OCI-LY7 (cell line): ENCODE measurements around the gene ADAMTSL3. TPM values are rescaled to one million over a fixed set of nuclear protein-coding genes. Genes with fewer than 3 reads are reported as not detected.

ENCODE experiments used
- BruUV-seq: library from RNA; stranded (reverse); fragments of 400-500 nt; replicated peaks from 2 replicates; lab custom pipeline; 2021; lab: Mats Ljungman, UMichigan
- CTCF ChIA-PET: fragments of 300-600 bp; sonication (Branson Sonifier 250); formaldehyde crosslinking; loops from one replicate; lab custom pipeline; 2022; ENCODE audit warnings: antibody characterized with exemption; ENCODE audit not compliant: unreplicated experiment; lab: Charles Lee
- POLR2A ChIA-PET: fragments of 300-600 bp; sonication (Branson Sonifier 250); formaldehyde crosslinking; loops from one replicate; lab custom pipeline; 2022; ENCODE audit warnings: antibody characterized with exemption; lab: Charles Lee
- DNase-seq: peaks from one replicate; pipeline ENCODE4 v3.0.0-alpha.2; 2015; ENCODE audit warnings: low spot score
- H2AFZ ChIP-seq: fragments of 200-600 bp; sonication (generic), shearing (Covaris generic); 2 replicates; pipeline ENCODE4 v1.6.1; 2014; ENCODE audit warnings: mild to moderate bottlenecking, antibody characterized with exemption, low read length, moderate library complexity
- H3K27ac ChIP-seq: fragments of 200-600 bp; sonication (generic); 2 replicates; pipeline ENCODE4 v1.5.1; 2014; ENCODE audit warnings: mixed run types, low read depth, mild to moderate bottlenecking, moderate library complexity, low read length, inconsistent platforms; ENCODE audit not compliant: poor library complexity, severe bottlenecking
- H3K36me3 ChIP-seq: fragments of 200-600 bp; sonication (generic); 2 replicates; pipeline ENCODE4 v1.6.1; 2014; ENCODE audit warnings: mild to moderate bottlenecking, antibody characterized with exemption, low read length, moderate library complexity, mixed read lengths; ENCODE audit not compliant: insufficient read depth
- H3K4me1 ChIP-seq: fragments of 200-600 bp; sonication (generic); 2 replicates; pipeline ENCODE4 v1.5.1; 2014; ENCODE audit warnings: mild to moderate bottlenecking, low read length; ENCODE audit not compliant: insufficient read depth, poor library complexity, severe bottlenecking
- H3K4me2 ChIP-seq: fragments of 200-600 bp; sonication (generic); 2 replicates; pipeline ENCODE4 v1.6.1; 2014; ENCODE audit warnings: mild to moderate bottlenecking, low read length
- H3K4me3 ChIP-seq: fragments of 200-600 bp; sonication (generic); 2 replicates; pipeline ENCODE4 v1.5.1; 2014; ENCODE audit warnings: mild to moderate bottlenecking, low read depth, low read length; ENCODE audit not compliant: poor library complexity, severe bottlenecking
- H3K79me2 ChIP-seq: fragments of 200-600 bp; sonication (generic); 2 replicates; pipeline ENCODE4 v1.6.1; 2016; ENCODE audit warnings: low read depth, mild to moderate bottlenecking, low read length, moderate library complexity, mixed read lengths; ENCODE audit not compliant: insufficient read depth
- H3K9me2 ChIP-seq: fragments of 200-600 bp; sonication (generic); 2 replicates; pipeline ENCODE4 v1.6.1; 2016; ENCODE audit warnings: mild to moderate bottlenecking, low read length, mixed read lengths; ENCODE audit not compliant: insufficient read depth
- H3K9me3 ChIP-seq: fragments of 200-600 bp; sonication (generic); 2 replicates; pipeline ENCODE4 v1.6.1; 2014; ENCODE audit warnings: mild to moderate bottlenecking, mixed run types, low read length, mixed read lengths
- H4K20me1 ChIP-seq: fragments of 200-600 bp; sonication (generic); 2 replicates; pipeline ENCODE4 v1.6.1; 2014; ENCODE audit warnings: mild to moderate bottlenecking, antibody characterized with exemption, low read length, moderate library complexity, mixed read lengths; ENCODE audit not compliant: insufficient read depth
- EZH2phosphoT487 ChIP-seq: fragments of 200-600 bp; sonication (generic); IDR thresholded peaks from 2 replicates; pipeline ENCODE4 v1.6.1; 2018; ENCODE audit warnings: low read depth, borderline replicate concordance, mild to moderate bottlenecking, mixed run types, antibody characterized with exemption, low read length, moderate library complexity, mixed read lengths
- intact Hi-C: fragments of 100-400 bp; cut with micrococcal nuclease; formaldehyde crosslinking; loops from one replicate; pipeline ENCODE4 v1.10.0; 2022; ENCODE audit not compliant: unreplicated experiment
- total RNA-seq, 2 experiments: library from RNA; depleted of rRNA in 1 of 2; stranded (reverse); fragments of >200 nt in 1 of 2; shearing (Covaris generic) in 1 of 2; gene quantifications; 2 replicates each; pipeline ENCODE4 v1.2.3, GENCODE V29; 2014 to 2022
- TF ChIP-seq, protein P1 (sequence below): fragments of 200-600 bp; sonication (generic); conservative IDR thresholded peaks from 2 replicates; pipeline ENCODE4 v1.5.1; 2014; ENCODE audit warnings: mild to moderate bottlenecking, antibody characterized with exemption, low read length, moderate library complexity, mixed read lengths

ADAMTSL3 gene
- total RNA-seq, 2 experiments from 2014 or later, result not detected

DNA sequence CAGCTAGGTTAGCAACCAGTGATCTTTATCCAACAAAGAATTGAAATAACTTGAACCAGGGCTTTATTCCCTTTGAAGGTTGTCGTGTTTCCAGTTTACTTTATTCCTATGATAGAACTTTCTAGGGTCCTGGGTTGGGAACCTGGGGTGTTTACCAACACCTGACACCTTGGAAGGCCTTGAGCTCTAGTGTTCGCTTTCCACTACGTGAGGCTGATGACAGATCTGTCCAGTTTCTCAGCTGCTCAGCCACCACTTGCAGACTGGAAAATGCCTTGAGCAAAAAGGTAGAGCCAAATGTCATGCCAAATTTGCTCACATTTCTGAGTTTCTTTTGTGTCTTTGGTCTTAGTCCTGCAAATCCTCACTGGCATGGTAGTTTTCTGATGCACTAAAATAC lies 227.2 kb downstream of the ADAMTSL3 start:
- H3K4me3 ChIP-seq, result no peak overlapping the region
- no peaks in the 10 kb centered on the region for H3K79me2 ChIP-seq
- POLR2A ChIA-PET, result no interaction called here
- CTCF ChIA-PET, result no interaction called here
- no TSS peak for BruUV-seq
- H3K9me3 ChIP-seq, result no peaks in the 10 kb centered on the region
- intact Hi-C loops, result no loop called here
- TF ChIP-seq EZH2phosphoT487, result no peak
- TF ChIP-seq, protein P1, sequence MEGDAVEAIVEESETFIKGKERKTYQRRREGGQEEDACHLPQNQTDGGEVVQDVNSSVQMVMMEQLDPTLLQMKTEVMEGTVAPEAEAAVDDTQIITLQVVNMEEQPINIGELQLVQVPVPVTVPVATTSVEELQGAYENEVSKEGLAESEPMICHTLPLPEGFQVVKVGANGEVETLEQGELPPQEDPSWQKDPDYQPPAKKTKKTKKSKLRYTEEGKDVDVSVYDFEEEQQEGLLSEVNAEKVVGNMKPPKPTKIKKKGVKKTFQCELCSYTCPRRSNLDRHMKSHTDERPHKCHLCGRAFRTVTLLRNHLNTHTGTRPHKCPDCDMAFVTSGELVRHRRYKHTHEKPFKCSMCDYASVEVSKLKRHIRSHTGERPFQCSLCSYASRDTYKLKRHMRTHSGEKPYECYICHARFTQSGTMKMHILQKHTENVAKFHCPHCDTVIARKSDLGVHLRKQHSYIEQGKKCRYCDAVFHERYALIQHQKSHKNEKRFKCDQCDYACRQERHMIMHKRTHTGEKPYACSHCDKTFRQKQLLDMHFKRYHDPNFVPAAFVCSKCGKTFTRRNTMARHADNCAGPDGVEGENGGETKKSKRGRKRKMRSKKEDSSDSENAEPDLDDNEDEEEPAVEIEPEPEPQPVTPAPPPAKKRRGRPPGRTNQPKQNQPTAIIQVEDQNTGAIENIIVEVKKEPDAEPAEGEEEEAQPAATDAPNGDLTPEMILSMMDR, result no peak
- no peak overlapping the region for H3K4me2 ChIP-seq
- H3K27ac ChIP-seq, result no peak overlapping the region
- no peaks in the 10 kb centered on the region for H3K4me1 ChIP-seq
- H3K36me3 ChIP-seq, result no peaks in the 10 kb centered on the region
- H4K20me1 ChIP-seq, result no peaks in the 10 kb centered on the region
- H2AFZ ChIP-seq, result no peak overlapping the region
- H3K9me2 ChIP-seq, result no peaks in the 10 kb centered on the region
- no peak for DNase-seq

DNA sequence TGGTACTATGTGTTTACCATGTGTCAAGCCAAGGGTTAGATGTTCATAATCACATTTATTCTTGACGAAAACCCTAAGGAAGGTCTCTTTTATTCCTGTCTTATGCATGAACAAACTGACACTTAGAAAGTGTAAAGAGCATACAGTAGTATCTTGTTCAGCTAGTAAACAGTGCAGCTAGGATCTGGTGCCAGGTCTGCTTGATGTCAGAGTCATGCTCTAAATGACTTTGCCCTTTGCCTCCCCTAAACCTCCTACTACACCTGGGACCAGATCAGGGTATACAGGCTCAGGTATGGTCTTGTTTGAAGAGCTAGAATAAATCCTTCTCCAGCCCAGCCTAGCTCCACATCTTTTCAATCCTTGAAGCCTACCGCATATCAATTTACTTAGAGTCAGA lies 232.4 kb downstream of the ADAMTSL3 start:
- POLR2A ChIA-PET, result interaction anchor here (0.5 kb wide), 1 partner anchor 235 kb away, joined by 3 read pairs; no protein-coding TSS in a partner anchor

DNA sequence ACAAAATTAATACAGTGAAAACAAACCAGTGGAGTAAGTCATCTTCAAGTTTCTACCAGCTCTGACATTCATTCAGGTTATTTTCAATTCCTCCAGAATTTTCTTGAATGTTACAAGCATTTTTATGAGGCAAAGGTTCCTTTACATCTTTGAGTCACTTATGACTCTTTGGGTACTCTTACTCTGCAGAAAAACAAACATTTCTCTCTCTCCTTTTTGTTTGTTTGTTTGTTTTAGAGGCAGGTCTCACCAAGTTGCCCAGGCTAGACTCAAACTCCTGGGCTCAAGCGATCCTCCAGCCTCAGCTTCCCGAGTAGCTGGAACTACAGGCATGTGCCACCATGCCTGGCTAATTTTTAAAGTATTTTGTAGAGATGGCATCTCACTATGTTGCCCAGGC lies 233.5 kb downstream of the ADAMTSL3 start:
- BruUV-seq, result no TSS peak
- H3K9me2 ChIP-seq, result no peaks in the 10 kb centered on the region
- H3K27ac ChIP-seq, result no peak overlapping the region
- H2AFZ ChIP-seq, result no peak overlapping the region
- CTCF ChIA-PET, result no interaction called here
- no peak overlapping the region for H3K4me2 ChIP-seq
- H3K4me3 ChIP-seq, result no peak overlapping the region
- H3K4me1 ChIP-seq, result no peaks in the 10 kb centered on the region
- no peaks in the 10 kb centered on the region for H4K20me1 ChIP-seq
- H3K9me3 ChIP-seq, result no peaks in the 10 kb centered on the region
- no peak for DNase-seq
- POLR2A ChIA-PET, result interaction anchor here (0.7 kb wide), 1 partner anchor 180 kb away, joined by 4 read pairs; no protein-coding TSS in a partner anchor
- intact Hi-C loops, result no loop called here
- no peaks in the 10 kb centered on the region for H3K79me2 ChIP-seq
- H3K36me3 ChIP-seq, result no peaks in the 10 kb centered on the region
- no peak for TF ChIP-seq EZH2phosphoT487
- TF ChIP-seq, protein P1, result no peak

More for the DNA sequence above, 232.4 kb downstream of the ADAMTSL3 start:
- no peaks in the 10 kb centered on the region for H3K9me3 ChIP-seq
- H2AFZ ChIP-seq, result no peak overlapping the region
- no peaks in the 10 kb centered on the region for H3K36me3 ChIP-seq
- CTCF ChIA-PET, result no interaction called here
- H3K79me2 ChIP-seq, result no peaks in the 10 kb centered on the region
- no peaks in the 10 kb centered on the region for H3K4me1 ChIP-seq
- H3K4me2 ChIP-seq, result no peak overlapping the region
- no peaks in the 10 kb centered on the region for H4K20me1 ChIP-seq
- no TSS peak for BruUV-seq
- DNase-seq, result no peak
- H3K9me2 ChIP-seq, result no peaks in the 10 kb centered on the region
- H3K4me3 ChIP-seq, result no peak overlapping the region
- no peak for TF ChIP-seq EZH2phosphoT487
- TF ChIP-seq, protein P1, result no peak
- intact Hi-C loops, result no loop called here
- no peak overlapping the region for H3K27ac ChIP-seq
